Stimulated activated CD4-positive, alpha-beta T cell treated with anti-CD3 and anti-CD28 coated beads, Interleukin-4, amount 100 ng/mL, for 24 hours (primary cell): ENCODE measurements around the gene PIP5K1C.

Experiments used
- DNase-seq: peaks from one replicate; pipeline ENCODE4 v3.0.0-alpha.2; 2020

The PIP5K1C gene

GRCh38 chr19:3608079-3608641 is 92.1 kb downstream of the PIP5K1C start:
- DNase-seq = no peak

- DNase-seq = no peak
These were observed 92.8 kb downstream of the PIP5K1C start for GRCh38 chr19:3607303-3608078.

GRCh38 chr19:3606690-3607289 is 93.5 kb downstream of the PIP5K1C start, which contains the start of gene TBXA2R:
Gene TBXA2R (minus strand): TSS chr19:3606875. CDS start chr19:3600634, 6,241 bp downstream.
- peak; percentile 64 for DNase-seq

GRCh38 chr19:3606174-3606689 is 94.0 kb downstream of the PIP5K1C start:
- DNase-seq = no peak

- no peak for DNase-seq
These were observed 94.5 kb downstream of the PIP5K1C start for GRCh38 chr19:3605770-3606169.

- no peak for DNase-seq
These were observed 94.9 kb downstream of the PIP5K1C start for GRCh38 chr19:3605361-3605760.

- no peak for DNase-seq
These were observed 95.3 kb downstream of the PIP5K1C start for GRCh38 chr19:3604987-3605343.

GRCh38 chr19:3604227-3604986 is 95.9 kb downstream of the PIP5K1C start:
- no peak for DNase-seq

- DNase-seq = no peak
These were observed 97.0 kb downstream of the PIP5K1C start for GRCh38 chr19:3603121-3603811.

- DNase-seq = no peak
These were observed 99.2 kb downstream of the PIP5K1C start for GRCh38 chr19:3601021-3601420.

GRCh38 chr19:3599776-3600187 is 100.5 kb downstream of the PIP5K1C start:
- no peak for DNase-seq

- DNase-seq = no peak
These were observed 104.7 kb downstream of the PIP5K1C start for GRCh38 chr19:3595521-3596061.

- no peak for DNase-seq
These were observed 107.1 kb downstream of the PIP5K1C start for GRCh38 chr19:3593156-3593555.

GRCh38 chr19:3591876-3592613 is 108.2 kb downstream of the PIP5K1C start:
- DNase-seq = no peak

GRCh38 chr19:3590991-3591659 is 109.1 kb downstream of the PIP5K1C start:
- DNase-seq = no peak

GRCh38 chr19:3589949-3590348 is 110.3 kb downstream of the PIP5K1C start:
- DNase-seq = no peak

- DNase-seq = no peak
These were observed 110.8 kb downstream of the PIP5K1C start for GRCh38 chr19:3589439-3589838.

- DNase-seq = no peak
These were observed 113.4 kb downstream of the PIP5K1C start for GRCh38 chr19:3586707-3587346.

- peak; percentile 49 for DNase-seq
These were observed 114.1 kb downstream of the PIP5K1C start for GRCh38 chr19:3586127-3586626.
